Right atrium auricular region (tissue), 2 donors: ENCODE results near the gene HYAL2. TPM values are rescaled to one million over a fixed set of nuclear protein-coding genes. Genes with fewer than 3 reads are reported as not detected.

Experiments
- DNase-seq: peaks from one replicate; pipeline ENCODE4 v3.0.0-alpha.2; 2019; ENCODE audit warnings: low spot score
- H3K27ac ChIP-seq, 2 donors: fragments of 200-600 bp; sonication (generic); 1 replicate in 1 of 2; 2 replicates in 1 of 2; pipeline ENCODE4 v1.5.1; 2016 to 2019
- H3K27me3 ChIP-seq, 2 donors: fragments of 200-600 bp; sonication (generic); one replicate each; pipeline versions ENCODE4 v1.5.1 to v1.6.0; 2017 to 2019
- H3K36me3 ChIP-seq: fragments of 200-600 bp; sonication (generic); one replicate; pipeline ENCODE4 v1.5.1; 2016
- H3K4me1 ChIP-seq, 2 donors: fragments of 200-600 bp; sonication (generic); one replicate each; pipeline versions ENCODE4 v1.5.1 to v1.6.0; 2017 to 2019
- H3K4me3 ChIP-seq, 2 donors: fragments of 200-600 bp; sonication (generic); 1 replicate in 1 of 2; 2 replicates in 1 of 2; pipeline ENCODE4 v1.5.1; 2017 to 2019; ENCODE audit warnings: mild to moderate bottlenecking in 1 of 2, moderate library complexity in 1 of 2
- H3K9me3 ChIP-seq, 2 donors: fragments of 200-600 bp; sonication (generic); one replicate each; pipeline ENCODE4 v1.5.1; 2019
- total RNA-seq, 2 donors: library from RNA; depleted of rRNA; stranded (reverse); fragments of >200 nt; gene quantifications; one replicate each; pipeline ENCODE4 v1.1.0, GENCODE V29; 2016
- TF ChIP-seq, protein P1 (sequence below), 2 donors: fragments of 200-600 bp; sonication (generic); IDR thresholded peaks; one replicate each; pipeline ENCODE4 v1.5.1; 2019; ENCODE audit warnings: antibody characterized with exemption in 2 of 2

Gene HYAL2
- total RNA-seq, 2 donors from 2014 or later, result 129 to 198 TPM

DNA sequence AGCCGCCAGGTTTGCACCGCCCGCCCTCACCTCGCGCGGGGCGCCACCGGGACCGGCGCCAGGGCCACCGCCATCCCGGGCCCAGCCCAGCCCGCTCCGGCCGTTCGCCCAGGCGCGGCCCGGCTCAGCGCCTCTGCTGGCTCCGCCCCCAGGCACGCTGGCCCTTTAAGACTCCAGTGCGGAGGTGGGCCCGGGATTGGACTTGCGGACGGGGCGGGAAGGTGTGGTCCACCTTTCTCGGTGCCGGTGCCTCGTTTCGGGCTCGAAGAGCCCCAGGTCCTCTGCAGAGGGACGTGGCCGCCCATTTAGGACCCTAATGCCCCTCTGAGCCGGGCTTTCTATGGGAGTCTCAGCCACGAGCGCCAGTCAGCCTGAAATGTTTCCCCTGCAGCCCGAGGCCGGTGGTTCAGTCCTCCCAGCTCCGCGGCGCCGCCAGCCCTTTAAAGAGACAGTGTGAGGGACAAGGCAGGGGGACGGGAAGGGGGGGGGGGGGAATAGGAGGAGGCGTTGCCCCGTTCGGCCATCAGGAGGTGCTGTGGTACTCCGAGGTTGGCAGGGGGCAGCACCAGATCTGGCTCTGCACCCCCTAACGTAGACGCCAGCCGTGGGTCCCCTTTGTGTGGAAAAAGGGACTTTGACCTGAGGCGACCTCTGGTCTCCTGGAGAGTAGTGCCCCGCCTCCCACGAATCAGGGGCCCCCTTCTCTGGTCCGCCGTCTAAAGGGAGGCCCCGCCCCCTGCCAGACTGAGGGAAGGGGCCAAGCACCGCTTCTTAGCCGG lies 1.0 kb downstream of the HYAL2 start:
- TF ChIP-seq, protein P1, sequence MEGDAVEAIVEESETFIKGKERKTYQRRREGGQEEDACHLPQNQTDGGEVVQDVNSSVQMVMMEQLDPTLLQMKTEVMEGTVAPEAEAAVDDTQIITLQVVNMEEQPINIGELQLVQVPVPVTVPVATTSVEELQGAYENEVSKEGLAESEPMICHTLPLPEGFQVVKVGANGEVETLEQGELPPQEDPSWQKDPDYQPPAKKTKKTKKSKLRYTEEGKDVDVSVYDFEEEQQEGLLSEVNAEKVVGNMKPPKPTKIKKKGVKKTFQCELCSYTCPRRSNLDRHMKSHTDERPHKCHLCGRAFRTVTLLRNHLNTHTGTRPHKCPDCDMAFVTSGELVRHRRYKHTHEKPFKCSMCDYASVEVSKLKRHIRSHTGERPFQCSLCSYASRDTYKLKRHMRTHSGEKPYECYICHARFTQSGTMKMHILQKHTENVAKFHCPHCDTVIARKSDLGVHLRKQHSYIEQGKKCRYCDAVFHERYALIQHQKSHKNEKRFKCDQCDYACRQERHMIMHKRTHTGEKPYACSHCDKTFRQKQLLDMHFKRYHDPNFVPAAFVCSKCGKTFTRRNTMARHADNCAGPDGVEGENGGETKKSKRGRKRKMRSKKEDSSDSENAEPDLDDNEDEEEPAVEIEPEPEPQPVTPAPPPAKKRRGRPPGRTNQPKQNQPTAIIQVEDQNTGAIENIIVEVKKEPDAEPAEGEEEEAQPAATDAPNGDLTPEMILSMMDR (IDR thresholded peaks at IDR 0.05), result peak; percentile 24 to 64
- Histone ChIP-seq H3K4me1 (peaks cover 0 to 83% of the 10 kb centered on the region in 2 donors), H3K27ac (peak overlapping the region; percentile 93), H3K9me3 (no peaks in the 10 kb centered on the region), H3K4me3 (peak overlapping the region; percentile 52 to 70), H3K27me3 (no peaks in the 10 kb centered on the region), H3K36me3 (peaks cover 34% of the 10 kb centered on the region)
- DNase-seq, result peak; percentile 90

DNA sequence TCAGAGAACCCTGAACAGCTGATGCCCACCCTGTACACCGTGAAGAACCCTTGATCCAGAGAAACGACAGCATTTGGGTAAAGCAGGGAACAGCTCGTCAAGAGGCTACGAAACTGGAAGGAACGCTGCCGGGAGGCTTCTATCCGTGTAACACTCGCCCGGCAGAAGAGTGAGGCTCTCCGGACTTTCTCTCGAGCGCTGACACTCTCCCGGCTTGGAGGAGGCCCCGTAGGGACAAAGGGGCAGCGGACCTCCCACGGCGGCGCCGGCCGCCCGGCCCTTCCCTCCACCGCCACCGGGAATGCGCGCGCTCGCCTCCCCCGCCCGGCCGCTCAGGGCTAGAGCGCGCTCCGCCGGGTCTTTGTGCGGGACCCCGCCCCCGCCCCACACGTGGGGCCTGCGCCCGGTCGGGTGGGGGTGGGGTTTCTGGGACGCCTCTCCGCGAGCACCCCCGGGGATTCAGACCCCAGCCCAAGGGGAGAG lies 1.7 kb downstream of the HYAL2 start:
- peaks cover 0 to 82% of the 10 kb centered on the region in 2 donors for H3K4me1 ChIP-seq

DNA sequence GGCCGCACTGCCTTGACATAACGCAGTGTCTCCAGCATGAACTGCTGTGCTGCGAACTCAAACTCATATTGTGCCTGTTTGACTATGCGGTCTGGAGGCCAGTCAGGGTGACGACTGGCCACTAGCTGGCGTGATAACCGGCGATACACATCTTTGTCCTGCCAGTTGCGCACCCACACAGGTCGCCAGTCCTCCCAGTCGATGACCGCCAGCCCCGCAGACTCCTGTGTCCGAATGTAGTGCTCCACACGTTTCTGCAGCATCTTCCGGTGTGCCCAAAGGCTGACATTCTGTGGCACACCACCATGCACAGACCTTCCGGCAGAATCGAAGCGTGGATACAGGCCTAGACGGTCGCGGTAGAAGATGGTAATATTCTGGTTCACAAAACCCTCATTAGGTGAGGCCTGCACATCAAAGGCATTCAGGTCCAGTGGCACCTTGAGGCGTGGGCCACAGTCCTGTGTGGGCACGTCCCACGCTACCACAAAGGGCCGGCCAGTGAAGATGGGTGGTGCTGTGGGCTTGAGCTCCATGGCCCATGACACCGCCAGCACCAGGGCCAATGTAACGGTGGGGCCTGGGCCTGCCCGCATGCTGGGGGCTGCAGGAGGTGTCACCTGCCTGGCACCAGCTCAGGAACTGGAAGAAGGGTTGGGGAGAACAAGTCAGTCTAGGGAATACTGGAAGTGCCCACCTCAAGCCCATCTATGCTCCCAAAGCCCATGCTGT lies 2.5 kb downstream of the HYAL2 start:
- Histone ChIP-seq H3K27me3 (no peaks in the 10 kb centered on the region), H3K4me3 (peak overlapping the region; percentile 52 to 70), H3K9me3 (no peaks in the 10 kb centered on the region), H3K4me1 (peaks cover 0 to 77% of the 10 kb centered on the region in 2 donors), H3K36me3 (peaks cover 26% of the 10 kb centered on the region), H3K27ac (peak overlapping the region; percentile 93)
- DNase-seq, result no peak
- TF ChIP-seq, protein P1 (IDR thresholded peaks at IDR 0.05), result no peak

More for the DNA sequence above, 1.7 kb downstream of the HYAL2 start:
- Histone ChIP-seq H3K36me3 (peaks cover 33% of the 10 kb centered on the region), H3K4me3 (peak overlapping the region; percentile 52 to 70), H3K27me3 (no peaks in the 10 kb centered on the region), H3K27ac (peak overlapping the region; percentile 93), H3K9me3 (no peaks in the 10 kb centered on the region)
- TF ChIP-seq, protein P1 (IDR thresholded peaks at IDR 0.05), result no peak
- no peak for DNase-seq

DNA sequence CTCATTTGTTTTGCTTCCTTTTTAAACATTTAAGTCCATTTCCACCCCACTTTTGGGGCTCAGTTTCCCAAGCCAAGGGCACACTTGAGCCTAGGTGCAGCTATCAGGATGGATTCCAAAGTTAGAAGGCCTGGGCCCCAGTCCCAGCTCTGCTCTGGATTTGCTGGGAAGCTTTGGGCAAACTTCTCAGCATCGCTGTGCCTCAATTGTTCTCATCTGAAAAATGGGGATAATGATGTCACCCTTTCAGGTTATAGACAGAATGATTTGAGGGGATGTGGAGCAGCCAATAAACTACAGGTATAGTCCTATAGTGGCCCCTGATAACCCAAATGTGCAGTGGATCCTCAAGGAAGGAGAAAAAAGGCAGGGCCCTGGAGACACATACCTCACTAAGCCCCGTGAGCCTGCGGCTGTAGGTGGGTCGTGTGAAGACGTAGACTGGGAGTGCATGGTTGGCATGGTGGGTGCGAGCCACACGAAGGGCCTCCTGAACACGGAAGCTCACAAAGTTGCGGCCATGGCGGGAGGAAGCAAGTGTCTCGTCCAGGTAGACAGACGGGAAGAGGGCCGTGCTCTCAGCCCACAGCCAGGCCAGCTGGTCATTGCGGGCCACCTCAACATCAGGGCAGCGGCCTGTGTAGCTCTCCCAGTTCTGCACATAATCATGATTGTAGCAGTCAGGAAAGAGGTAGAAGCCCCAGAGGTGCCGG lies 3.2 kb downstream of the HYAL2 start:
- TF ChIP-seq, protein P1 (IDR thresholded peaks at IDR 0.05), result no peak
- Histone ChIP-seq H3K27ac (peak overlapping the region; percentile 2 to 93), H3K4me1 (peaks cover 0 to 70% of the 10 kb centered on the region in 2 donors), H3K4me3 (peak overlapping the region; percentile 52 to 70), H3K9me3 (no peaks in the 10 kb centered on the region), H3K36me3 (peaks cover 26% of the 10 kb centered on the region), H3K27me3 (no peaks in the 10 kb centered on the region)
- DNase-seq, result no peak

DNA sequence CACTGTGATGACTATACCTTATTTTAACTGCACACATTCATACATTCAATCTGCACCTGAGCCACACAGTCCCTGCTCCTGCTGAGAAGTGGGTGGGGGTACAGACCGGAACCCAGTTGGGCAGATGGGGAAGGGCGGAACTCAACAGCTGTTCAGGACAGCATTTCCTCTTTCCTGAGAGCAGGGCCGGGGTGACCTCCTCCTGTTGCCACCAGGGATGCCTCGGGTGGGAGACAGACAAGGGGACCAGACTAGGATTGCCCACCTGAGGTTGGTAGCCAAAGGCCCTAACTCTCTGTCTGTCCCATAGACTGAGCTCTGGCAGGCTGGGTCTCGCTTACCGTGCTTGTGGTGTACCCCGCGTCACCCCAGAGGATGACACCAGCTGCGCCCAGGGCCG lies 3.9 kb downstream of the HYAL2 start:
- no peaks in the 10 kb centered on the region for H3K27me3 ChIP-seq
- H3K4me1 ChIP-seq, result peaks cover 0 to 63% of the 10 kb centered on the region in 2 donors
- H3K27ac ChIP-seq, result peak overlapping the region; percentile 2 to 93
- DNase-seq, result no peak
- H3K36me3 ChIP-seq, result peaks cover 26% of the 10 kb centered on the region
- no peaks in the 10 kb centered on the region for H3K9me3 ChIP-seq
- H3K4me3 ChIP-seq, result peak overlapping the region; percentile 10 to 70
- TF ChIP-seq, protein P1 (IDR thresholded peaks at IDR 0.05), result no peak
